Subcutaneous abdominal adipose tissue (tissue), 5 donors: ENCODE results near the gene DCAF7.

Experiments used
- H3K27ac ChIP-seq: one replicate; pipeline ENCODE4 v1.7.0; 2013; ENCODE audit warnings: low read depth, mild to moderate bottlenecking, inconsistent platforms, low read length, moderate library complexity
- H3K27me3 ChIP-seq, 5 donors: one replicate each; pipeline ENCODE4 v1.7.0; 2013; ENCODE audit warnings: low read length in 5 of 5, inconsistent platforms in 1 of 5; ENCODE audit not compliant: control insufficient read depth in 5 of 5, insufficient read depth in 4 of 5
- H3K36me3 ChIP-seq, 5 donors: one replicate each; pipeline ENCODE4 v1.7.0; 2013; ENCODE audit warnings: low read length in 5 of 5; ENCODE audit not compliant: control insufficient read depth in 5 of 5, insufficient read depth in 5 of 5
- H3K4me1 ChIP-seq, 5 donors: one replicate each; pipeline ENCODE4 v1.7.0; 2013; ENCODE audit warnings: low read length in 5 of 5, mild to moderate bottlenecking in 3 of 5, moderate library complexity in 1 of 5; ENCODE audit not compliant: control insufficient read depth in 5 of 5, insufficient read depth in 5 of 5
- H3K4me3 ChIP-seq, 5 donors: one replicate each; pipeline ENCODE4 v1.7.0; 2013; ENCODE audit warnings: low read length in 5 of 5, low read depth in 1 of 5
- H3K9ac ChIP-seq, 5 donors: one replicate each; pipeline ENCODE4 v1.7.0; 2013; ENCODE audit warnings: low read length in 5 of 5, mild to moderate bottlenecking in 4 of 5, moderate library complexity in 3 of 5
- H3K9me3 ChIP-seq, 5 donors: one replicate each; pipeline ENCODE4 v1.7.0; 2013; ENCODE audit warnings: low read length in 5 of 5; ENCODE audit not compliant: control insufficient read depth in 5 of 5
- donor health status: healthy.
- donor health status: healthy.
- donor health status: healthy.
- donor health status: healthy.
- donor health status: healthy.

Gene DCAF7, protein sequence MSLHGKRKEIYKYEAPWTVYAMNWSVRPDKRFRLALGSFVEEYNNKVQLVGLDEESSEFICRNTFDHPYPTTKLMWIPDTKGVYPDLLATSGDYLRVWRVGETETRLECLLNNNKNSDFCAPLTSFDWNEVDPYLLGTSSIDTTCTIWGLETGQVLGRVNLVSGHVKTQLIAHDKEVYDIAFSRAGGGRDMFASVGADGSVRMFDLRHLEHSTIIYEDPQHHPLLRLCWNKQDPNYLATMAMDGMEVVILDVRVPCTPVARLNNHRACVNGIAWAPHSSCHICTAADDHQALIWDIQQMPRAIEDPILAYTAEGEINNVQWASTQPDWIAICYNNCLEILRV

GRCh38 chr17:63549946-63550816, at the start of gene DCAF7:
DCAF7 (plus strand) TSS chr17:63550477; CDS start chr17:63550678, 201 bp downstream.
- Histone ChIP-seq H3K27me3 (no peaks in the 10 kb centered on the region), H3K36me3 (no peaks in the 10 kb centered on the region), H3K9me3 (no peaks in the 10 kb centered on the region), H3K4me1 (peaks cover 1 to 36% (median 26%) of the 10 kb centered on the region in 5 donors), H3K9ac (peak within 1 kb of the TSS; percentile 89 to 98 (median 97)), H3K4me3 (peak within 1 kb of the TSS; percentile 95 to 99 (median 97)), H3K27ac (peak within 1 kb of the TSS; percentile 94)

DNA sequence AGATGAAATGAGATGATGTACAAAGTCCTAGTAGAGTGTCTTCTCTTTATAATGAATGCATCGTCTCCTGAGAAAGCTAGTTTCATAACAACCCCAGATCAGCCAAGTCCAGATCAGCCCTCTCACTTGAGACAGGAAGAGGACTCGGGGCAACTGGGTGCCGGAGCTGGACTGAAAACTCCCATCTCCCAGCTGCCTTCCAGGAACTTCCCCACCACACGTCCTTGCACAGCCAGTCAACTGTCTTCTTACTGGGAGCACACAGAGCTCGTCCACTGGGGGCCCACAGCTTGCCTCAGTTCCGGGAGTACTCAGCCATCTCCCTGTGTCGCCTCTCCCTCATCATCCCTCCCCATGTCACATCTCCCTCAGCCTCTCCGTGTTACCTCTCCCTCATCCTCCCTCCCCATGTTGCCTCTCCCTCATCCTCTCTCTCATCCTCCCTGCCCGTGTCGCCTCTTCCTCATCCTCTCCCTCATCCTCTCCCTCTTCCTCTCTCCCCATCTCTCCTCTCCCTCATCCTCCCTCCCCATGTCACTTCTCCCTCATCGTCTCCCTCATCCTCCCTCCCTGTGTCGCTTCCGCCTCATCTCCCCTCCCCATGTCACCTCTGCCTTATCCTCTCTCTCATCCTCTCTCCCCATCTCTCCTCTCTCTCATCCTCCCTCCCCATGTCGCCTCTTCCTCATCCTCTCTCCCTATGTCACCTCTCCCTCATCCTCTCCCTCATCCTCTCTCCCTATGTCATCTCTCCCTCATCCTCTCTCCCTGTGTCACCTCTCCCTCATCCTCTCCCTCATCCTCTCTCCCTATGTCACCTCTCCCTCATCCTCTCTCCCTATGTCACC, 49.5 kb upstream of the DCAF7 start:
- H3K9me3 ChIP-seq, result peaks cover 0 to 3% (median 0%) of the 10 kb centered on the region in 5 donors
- H3K27me3 ChIP-seq, result peaks cover 0 to 4% (median 4%) of the 10 kb centered on the region in 5 donors
- peaks cover 0 to 3% (median 0%) of the 10 kb centered on the region in 5 donors for H3K4me1 ChIP-seq
- H3K9ac ChIP-seq, result no peak overlapping the region
- no peak overlapping the region for H3K27ac ChIP-seq
- no peak overlapping the region for H3K4me3 ChIP-seq
- peaks cover 0 to 14% (median 6%) of the 10 kb centered on the region in 5 donors for H3K36me3 ChIP-seq

DNA sequence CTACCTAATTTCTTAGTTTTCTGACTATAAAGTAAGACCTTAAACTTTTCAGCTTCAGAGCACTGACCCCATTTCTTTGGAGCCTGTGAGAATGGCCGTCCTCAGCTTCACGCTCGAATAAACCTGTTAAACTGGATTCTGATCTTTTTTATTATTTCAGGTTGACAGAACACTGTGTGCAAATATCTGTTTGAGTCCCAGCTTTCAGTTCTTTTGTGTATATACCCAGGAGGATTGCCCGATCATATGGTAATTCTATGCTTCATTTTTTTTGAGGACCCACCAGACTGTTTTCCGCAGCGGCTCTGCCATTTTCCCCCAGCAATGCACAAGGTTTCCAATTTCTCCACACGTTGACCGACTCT, 47.0 kb upstream of the DCAF7 start:
- Histone ChIP-seq H3K36me3 (no peaks in the 10 kb centered on the region), H3K4me1 (peaks cover 0 to 3% (median 0%) of the 10 kb centered on the region in 5 donors), H3K9me3 (peaks cover 0 to 3% (median 0%) of the 10 kb centered on the region in 5 donors), H3K4me3 (no peak overlapping the region), H3K27ac (no peak overlapping the region), H3K27me3 (peaks cover 0 to 19% (median 12%) of the 10 kb centered on the region in 5 donors), H3K9ac (no peak overlapping the region)

- Histone ChIP-seq H3K9me3 (peaks cover 0 to 3% (median 0%) of the 10 kb centered on the region in 5 donors), H3K4me3 (no peak overlapping the region), H3K36me3 (no peaks in the 10 kb centered on the region), H3K4me1 (no peaks in the 10 kb centered on the region), H3K9ac (no peak overlapping the region), H3K27me3 (peaks cover 0 to 19% (median 12%) of the 10 kb centered on the region in 5 donors), H3K27ac (no peak overlapping the region)
Measured at GRCh38 chr17:63504261-63504660, 46.0 kb upstream of the DCAF7 start.

DNA sequence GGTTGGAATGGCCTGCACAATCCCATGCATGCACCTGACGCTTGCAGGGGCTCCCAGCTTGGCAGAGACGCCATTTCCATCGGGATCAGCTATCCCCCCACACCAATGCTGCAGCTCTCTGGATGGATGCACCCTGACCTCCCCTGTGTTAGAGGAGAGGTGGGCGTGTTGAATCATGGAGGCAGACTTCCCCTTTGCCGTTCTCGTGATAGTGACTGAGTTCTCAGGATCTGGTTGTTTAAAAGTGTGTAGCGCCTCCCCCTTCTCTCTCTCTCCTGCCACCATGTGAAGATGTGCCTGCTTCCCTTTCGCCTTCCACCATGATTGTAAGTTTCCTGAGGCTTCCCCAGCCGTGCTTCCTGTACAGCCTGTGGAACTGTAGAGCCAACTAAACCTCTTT, 44.9 kb upstream of the DCAF7 start:
- Histone ChIP-seq H3K9me3 (peaks cover 0 to 3% (median 0%) of the 10 kb centered on the region in 5 donors), H3K36me3 (no peaks in the 10 kb centered on the region), H3K27me3 (peaks cover 0 to 19% (median 12%) of the 10 kb centered on the region in 5 donors), H3K4me3 (no peak overlapping the region), H3K9ac (no peak overlapping the region), H3K27ac (no peak overlapping the region), H3K4me1 (no peaks in the 10 kb centered on the region)

GRCh38 chr17:63506627-63507026, 43.6 kb upstream of the DCAF7 start:
- Histone ChIP-seq H3K9ac (no peak overlapping the region), H3K4me3 (no peak overlapping the region), H3K27ac (no peak overlapping the region), H3K9me3 (peaks cover 0 to 3% (median 0%) of the 10 kb centered on the region in 5 donors), H3K36me3 (no peaks in the 10 kb centered on the region), H3K4me1 (no peaks in the 10 kb centered on the region), H3K27me3 (peaks cover 0 to 14% (median 9%) of the 10 kb centered on the region in 5 donors)

DNA sequence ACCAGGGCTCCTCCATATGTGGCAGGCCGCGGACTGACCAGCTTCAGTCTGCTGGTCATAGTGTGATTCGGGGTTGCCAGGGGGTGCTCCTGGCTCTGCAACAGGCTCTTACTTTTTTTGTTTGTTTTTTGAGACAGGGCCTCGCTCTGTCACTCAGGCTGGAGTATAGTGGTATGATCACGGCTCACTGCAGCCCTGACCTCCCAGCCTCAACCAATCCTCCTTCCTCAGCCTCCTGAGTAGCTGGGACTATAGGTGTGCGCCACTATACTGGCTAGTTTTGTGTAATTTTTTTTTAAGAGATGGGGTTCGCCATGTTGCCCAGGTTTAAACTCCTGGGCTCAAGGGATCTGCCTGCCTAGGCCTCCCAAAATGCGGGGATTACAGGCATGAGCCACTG, 38.9 kb upstream of the DCAF7 start:
- Histone ChIP-seq H3K9me3 (no peaks in the 10 kb centered on the region), H3K9ac (no peak overlapping the region), H3K4me1 (no peaks in the 10 kb centered on the region), H3K27ac (no peak overlapping the region), H3K36me3 (no peaks in the 10 kb centered on the region), H3K27me3 (peaks cover 0 to 14% (median 7%) of the 10 kb centered on the region in 5 donors), H3K4me3 (no peak overlapping the region)

DNA sequence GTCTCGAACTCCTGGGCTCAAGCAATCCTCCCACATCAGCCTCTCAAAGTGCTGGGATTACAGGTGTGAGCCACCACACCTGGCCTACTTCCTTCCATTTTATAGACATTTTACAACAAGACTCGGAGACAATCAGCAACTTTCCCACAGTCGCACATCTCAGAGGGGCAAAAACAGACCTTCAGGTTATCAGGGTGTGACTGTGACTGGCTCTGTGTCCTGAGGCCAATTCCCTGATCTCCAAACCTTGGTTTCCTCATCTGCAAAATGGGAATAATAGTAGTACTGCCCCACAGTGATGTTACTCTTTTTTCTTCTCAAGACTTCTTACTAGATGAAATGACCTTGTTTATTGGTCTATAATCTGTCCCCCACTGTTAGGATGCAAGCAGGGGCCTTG, 37.9 kb upstream of the DCAF7 start:
- Histone ChIP-seq H3K4me1 (no peaks in the 10 kb centered on the region), H3K27ac (no peak overlapping the region), H3K9ac (no peak overlapping the region), H3K27me3 (peaks cover 0 to 13% (median 5%) of the 10 kb centered on the region in 5 donors), H3K36me3 (no peaks in the 10 kb centered on the region), H3K4me3 (no peak overlapping the region), H3K9me3 (no peaks in the 10 kb centered on the region)

GRCh38 chr17:63512896-63513644, 37.2 kb upstream of the DCAF7 start:
- Histone ChIP-seq H3K9me3 (no peaks in the 10 kb centered on the region), H3K36me3 (no peaks in the 10 kb centered on the region), H3K27me3 (peaks cover 0 to 10% (median under 1%) of the 10 kb centered on the region in 5 donors), H3K27ac (no peak overlapping the region), H3K9ac (no peak overlapping the region), H3K4me3 (no peak overlapping the region), H3K4me1 (no peaks in the 10 kb centered on the region)
